ENCODE measurements around the gene PARP14.

DNA sequence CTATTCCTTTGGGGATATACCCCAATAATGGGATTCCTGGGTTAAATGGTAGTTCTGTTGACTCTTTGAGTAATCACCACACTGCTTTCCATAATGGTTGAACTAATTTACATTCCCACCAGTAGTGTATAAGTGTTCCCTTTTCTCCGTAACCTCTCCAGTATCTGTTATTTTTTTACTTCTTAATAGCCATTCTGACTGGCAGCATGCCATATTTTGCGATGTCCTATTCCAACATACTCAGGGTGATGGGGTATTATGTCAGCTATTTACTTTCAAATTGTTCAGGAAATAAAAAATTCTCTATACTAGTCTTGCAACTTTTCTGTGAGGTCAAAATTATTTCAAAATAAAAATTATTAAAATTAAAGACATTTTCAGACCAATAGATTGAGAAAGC, 9.1 kb upstream of the PARP14 start:
- no peak for TF ChIP-seq EED (IDR thresholded peaks at IDR 0.05; ENCODE audit: low read depth)
- TF ChIP-seq, protein P1, sequence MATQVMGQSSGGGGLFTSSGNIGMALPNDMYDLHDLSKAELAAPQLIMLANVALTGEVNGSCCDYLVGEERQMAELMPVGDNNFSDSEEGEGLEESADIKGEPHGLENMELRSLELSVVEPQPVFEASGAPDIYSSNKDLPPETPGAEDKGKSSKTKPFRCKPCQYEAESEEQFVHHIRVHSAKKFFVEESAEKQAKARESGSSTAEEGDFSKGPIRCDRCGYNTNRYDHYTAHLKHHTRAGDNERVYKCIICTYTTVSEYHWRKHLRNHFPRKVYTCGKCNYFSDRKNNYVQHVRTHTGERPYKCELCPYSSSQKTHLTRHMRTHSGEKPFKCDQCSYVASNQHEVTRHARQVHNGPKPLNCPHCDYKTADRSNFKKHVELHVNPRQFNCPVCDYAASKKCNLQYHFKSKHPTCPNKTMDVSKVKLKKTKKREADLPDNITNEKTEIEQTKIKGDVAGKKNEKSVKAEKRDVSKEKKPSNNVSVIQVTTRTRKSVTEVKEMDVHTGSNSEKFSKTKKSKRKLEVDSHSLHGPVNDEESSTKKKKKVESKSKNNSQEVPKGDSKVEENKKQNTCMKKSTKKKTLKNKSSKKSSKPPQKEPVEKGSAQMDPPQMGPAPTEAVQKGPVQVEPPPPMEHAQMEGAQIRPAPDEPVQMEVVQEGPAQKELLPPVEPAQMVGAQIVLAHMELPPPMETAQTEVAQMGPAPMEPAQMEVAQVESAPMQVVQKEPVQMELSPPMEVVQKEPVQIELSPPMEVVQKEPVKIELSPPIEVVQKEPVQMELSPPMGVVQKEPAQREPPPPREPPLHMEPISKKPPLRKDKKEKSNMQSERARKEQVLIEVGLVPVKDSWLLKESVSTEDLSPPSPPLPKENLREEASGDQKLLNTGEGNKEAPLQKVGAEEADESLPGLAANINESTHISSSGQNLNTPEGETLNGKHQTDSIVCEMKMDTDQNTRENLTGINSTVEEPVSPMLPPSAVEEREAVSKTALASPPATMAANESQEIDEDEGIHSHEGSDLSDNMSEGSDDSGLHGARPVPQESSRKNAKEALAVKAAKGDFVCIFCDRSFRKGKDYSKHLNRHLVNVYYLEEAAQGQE (IDR thresholded peaks at IDR 0.05; ENCODE audit: low read depth, low read length): no peak
- TF ChIP-seq CEBPB (IDR thresholded peaks at IDR 0.05; ENCODE audit: borderline replicate concordance in 1 of 2, low read depth in 2 of 2, low read length in 2 of 2): no peak
- TF ChIP-seq POLR2A (IDR thresholded peaks at IDR 0.05; ENCODE audit: low read depth, low read length): no peak
- TF ChIP-seq, protein P2, sequence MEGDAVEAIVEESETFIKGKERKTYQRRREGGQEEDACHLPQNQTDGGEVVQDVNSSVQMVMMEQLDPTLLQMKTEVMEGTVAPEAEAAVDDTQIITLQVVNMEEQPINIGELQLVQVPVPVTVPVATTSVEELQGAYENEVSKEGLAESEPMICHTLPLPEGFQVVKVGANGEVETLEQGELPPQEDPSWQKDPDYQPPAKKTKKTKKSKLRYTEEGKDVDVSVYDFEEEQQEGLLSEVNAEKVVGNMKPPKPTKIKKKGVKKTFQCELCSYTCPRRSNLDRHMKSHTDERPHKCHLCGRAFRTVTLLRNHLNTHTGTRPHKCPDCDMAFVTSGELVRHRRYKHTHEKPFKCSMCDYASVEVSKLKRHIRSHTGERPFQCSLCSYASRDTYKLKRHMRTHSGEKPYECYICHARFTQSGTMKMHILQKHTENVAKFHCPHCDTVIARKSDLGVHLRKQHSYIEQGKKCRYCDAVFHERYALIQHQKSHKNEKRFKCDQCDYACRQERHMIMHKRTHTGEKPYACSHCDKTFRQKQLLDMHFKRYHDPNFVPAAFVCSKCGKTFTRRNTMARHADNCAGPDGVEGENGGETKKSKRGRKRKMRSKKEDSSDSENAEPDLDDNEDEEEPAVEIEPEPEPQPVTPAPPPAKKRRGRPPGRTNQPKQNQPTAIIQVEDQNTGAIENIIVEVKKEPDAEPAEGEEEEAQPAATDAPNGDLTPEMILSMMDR (IDR thresholded peaks at IDR 0.05 in 2 of 3, conservative IDR thresholded peaks at IDR 0.05 in 1 of 3; ENCODE audit: control insufficient read depth in 2 of 3, extremely low read depth in 1 of 3, insufficient read depth in 1 of 3, low read depth in 3 of 3, low read length in 3 of 3): no peak
- no peak for TF ChIP-seq EP300 (IDR thresholded peaks at IDR 0.05; ENCODE audit: borderline replicate concordance in 1 of 2, control insufficient read depth in 1 of 2, low read depth in 2 of 2, low read length in 2 of 2)
- no peak for TF ChIP-seq FOXK2 (IDR thresholded peaks at IDR 0.05)

Measured in GM12878 (cell line).